ENCODE measurements around the gene CDH4. TPM values are rescaled to one million over a fixed set of nuclear protein-coding genes. Genes with fewer than 3 reads are reported as not detected.

CDH4 gene
- total and polyA plus RNA-seq, 2 of the 13 experiments (the other 11 are each of a cell fraction or from before 2014, with no cell fraction given): not detected

DNA sequence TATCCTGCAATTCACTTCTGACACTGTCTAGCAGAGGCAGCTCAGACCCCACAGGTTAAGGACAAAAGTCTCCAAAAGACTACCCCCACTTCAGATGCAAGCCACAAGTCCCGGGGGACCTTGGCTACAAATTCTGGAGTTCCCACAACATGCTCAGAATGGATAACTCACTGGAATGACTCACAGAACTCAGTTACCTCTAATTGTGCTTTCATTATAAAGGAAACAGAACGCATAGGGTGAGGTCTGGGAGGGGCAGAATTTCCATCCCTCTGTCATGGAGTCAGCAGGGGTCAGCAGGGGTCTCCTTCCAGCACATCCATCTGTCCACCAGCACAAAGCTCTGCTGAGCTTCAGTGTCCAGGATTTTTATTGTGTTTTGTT, 184.2 kb downstream of the CDH4 start:
- DNase-seq (ENCODE audit: low spot score) (no peak), ATAC-seq (no peak), FAIRE-seq (no peak)
- no peaks in the 10 kb centered on the region for H3K9me3 ChIP-seq (ENCODE audit: low read length)
- H3K4me2 ChIP-seq (ENCODE audit: low read depth, low read length): no peak overlapping the region
- H3K4me1 ChIP-seq (ENCODE audit: insufficient read depth, low read length): no peaks in the 10 kb centered on the region
- no peak overlapping the region for H3K4me3 ChIP-seq (replicated peaks in 1 of 3; ENCODE audit: insufficient read depth in 1 of 3, low read depth in 2 of 3, low read length in 3 of 3)
- POLR2A ChIA-PET: no interaction called here
- CTCF ChIA-PET (ENCODE audit: low intra/inter-chr PET ratio, low total read pairs): no interaction called here
- no peak for TF ChIP-seq ZZZ3 (CRISPR knock-in tag; IDR thresholded peaks at IDR 0.05; ENCODE audit: borderline replicate concordance)
- no peak for TF ChIP-seq ZNF891 (CRISPR knock-in tag; IDR thresholded peaks at IDR 0.05)
- no peak for TF ChIP-seq KLF13 (CRISPR knock-in tag; IDR thresholded peaks at IDR 0.05)
- no peak for TF ChIP-seq SOX13 (IDR thresholded peaks at IDR 0.05)
- TF ChIP-seq SOX13 (CRISPR knock-in tag; conservative IDR thresholded peaks at IDR 0.05 in 1 of 2, IDR thresholded peaks at IDR 0.05 in 1 of 2): no peak
- no peak for TF ChIP-seq ATAD3A (CRISPR knock-in tag; IDR thresholded peaks at IDR 0.05)
- no peak for TF ChIP-seq BRD4 (CRISPR knock-in tag; IDR thresholded peaks at IDR 0.05)
- no peak for TF ChIP-seq CENPBD1 (CRISPR knock-in tag; IDR thresholded peaks at IDR 0.05; ENCODE audit: borderline replicate concordance, low read depth)
- TF ChIP-seq E2F2 (CRISPR knock-in tag; IDR thresholded peaks at IDR 0.05; ENCODE audit: borderline replicate concordance): no peak
- TF ChIP-seq, protein P1, sequence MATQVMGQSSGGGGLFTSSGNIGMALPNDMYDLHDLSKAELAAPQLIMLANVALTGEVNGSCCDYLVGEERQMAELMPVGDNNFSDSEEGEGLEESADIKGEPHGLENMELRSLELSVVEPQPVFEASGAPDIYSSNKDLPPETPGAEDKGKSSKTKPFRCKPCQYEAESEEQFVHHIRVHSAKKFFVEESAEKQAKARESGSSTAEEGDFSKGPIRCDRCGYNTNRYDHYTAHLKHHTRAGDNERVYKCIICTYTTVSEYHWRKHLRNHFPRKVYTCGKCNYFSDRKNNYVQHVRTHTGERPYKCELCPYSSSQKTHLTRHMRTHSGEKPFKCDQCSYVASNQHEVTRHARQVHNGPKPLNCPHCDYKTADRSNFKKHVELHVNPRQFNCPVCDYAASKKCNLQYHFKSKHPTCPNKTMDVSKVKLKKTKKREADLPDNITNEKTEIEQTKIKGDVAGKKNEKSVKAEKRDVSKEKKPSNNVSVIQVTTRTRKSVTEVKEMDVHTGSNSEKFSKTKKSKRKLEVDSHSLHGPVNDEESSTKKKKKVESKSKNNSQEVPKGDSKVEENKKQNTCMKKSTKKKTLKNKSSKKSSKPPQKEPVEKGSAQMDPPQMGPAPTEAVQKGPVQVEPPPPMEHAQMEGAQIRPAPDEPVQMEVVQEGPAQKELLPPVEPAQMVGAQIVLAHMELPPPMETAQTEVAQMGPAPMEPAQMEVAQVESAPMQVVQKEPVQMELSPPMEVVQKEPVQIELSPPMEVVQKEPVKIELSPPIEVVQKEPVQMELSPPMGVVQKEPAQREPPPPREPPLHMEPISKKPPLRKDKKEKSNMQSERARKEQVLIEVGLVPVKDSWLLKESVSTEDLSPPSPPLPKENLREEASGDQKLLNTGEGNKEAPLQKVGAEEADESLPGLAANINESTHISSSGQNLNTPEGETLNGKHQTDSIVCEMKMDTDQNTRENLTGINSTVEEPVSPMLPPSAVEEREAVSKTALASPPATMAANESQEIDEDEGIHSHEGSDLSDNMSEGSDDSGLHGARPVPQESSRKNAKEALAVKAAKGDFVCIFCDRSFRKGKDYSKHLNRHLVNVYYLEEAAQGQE (IDR thresholded peaks at IDR 0.05; ENCODE audit: borderline replicate concordance in 1 of 2, low read depth in 1 of 2, low read length in 2 of 2): no peak
- TF ChIP-seq, protein P2, sequence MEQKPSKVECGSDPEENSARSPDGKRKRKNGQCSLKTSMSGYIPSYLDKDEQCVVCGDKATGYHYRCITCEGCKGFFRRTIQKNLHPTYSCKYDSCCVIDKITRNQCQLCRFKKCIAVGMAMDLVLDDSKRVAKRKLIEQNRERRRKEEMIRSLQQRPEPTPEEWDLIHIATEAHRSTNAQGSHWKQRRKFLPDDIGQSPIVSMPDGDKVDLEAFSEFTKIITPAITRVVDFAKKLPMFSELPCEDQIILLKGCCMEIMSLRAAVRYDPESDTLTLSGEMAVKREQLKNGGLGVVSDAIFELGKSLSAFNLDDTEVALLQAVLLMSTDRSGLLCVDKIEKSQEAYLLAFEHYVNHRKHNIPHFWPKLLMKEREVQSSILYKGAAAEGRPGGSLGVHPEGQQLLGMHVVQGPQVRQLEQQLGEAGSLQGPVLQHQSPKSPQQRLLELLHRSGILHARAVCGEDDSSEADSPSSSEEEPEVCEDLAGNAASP (CRISPR knock-in tag; IDR thresholded peaks at IDR 0.05; ENCODE audit: borderline replicate concordance): no peak
- no peak for TF ChIP-seq ESRRA (CRISPR knock-in tag; IDR thresholded peaks at IDR 0.05; ENCODE audit: low read depth)
- H3K36me3 ChIP-seq (replicated peaks in 1 of 2; ENCODE audit: control insufficient read depth in 1 of 2, insufficient read depth in 2 of 2, low read length in 2 of 2): no peaks in the 10 kb centered on the region
- intact Hi-C loops (cut with micrococcal nuclease; ENCODE audit: unreplicated experiment): no loop called here
- no peak overlapping the region for H2AFZ ChIP-seq (ENCODE audit: low read length)
- 0% methylated on average over 2 of the region's 2 CpGs for WGBS (ENCODE audit: low lambda C conversion rate)
- H3K9ac ChIP-seq (ENCODE audit: insufficient read depth, low read depth, low read length): no peak overlapping the region
- H3K27ac ChIP-seq (ENCODE audit: extremely low read length, insufficient read depth, low read length): no peak overlapping the region
- H3K79me2 ChIP-seq (ENCODE audit: insufficient read depth, low read length): no peaks in the 10 kb centered on the region
- H4K20me1 ChIP-seq (ENCODE audit: insufficient read depth, low read length): no peaks in the 10 kb centered on the region
- BruUV-seq (replicated peaks): no TSS peak
- in situ Hi-C loops (cut with HindIII; ENCODE audit: extremely low pct_ligation_motif_present, low pct_unique_long_range_greater_than_20kb): no loop called here
- H3K27me3 ChIP-seq (ENCODE audit: control insufficient read depth in 1 of 2, insufficient read depth in 2 of 2, low read length in 2 of 2): peaks cover 1 to 59% of the 10 kb centered on the region in 2 experiments; a peak in 4 of 5 replicates

Measured in HepG2 (cell line).